HG03139 (cell line): ENCODE measurements around the gene SLC17A4.

Experiments used
- ATAC-seq: cut with Tn5 transposase; IDR thresholded peaks from one replicate; pipeline ENCODE4 v1.9.1; 2021; ENCODE audit not compliant: unreplicated experiment

SLC17A4 gene

GRCh38 chr6:25749837-25750236 lies 4.7 kb upstream of the SLC17A4 start:
- ATAC-seq, result no peak

GRCh38 chr6:25750906-25751305 lies 3.6 kb upstream of the SLC17A4 start:
- ATAC-seq, result no peak

- ATAC-seq, result no peak
Observed at GRCh38 chr6:25753079-25753478, 1.5 kb upstream of the SLC17A4 start.

GRCh38 chr6:25755483-25755882 lies 941 bp downstream of the SLC17A4 start:
- ATAC-seq, result no peak

GRCh38 chr6:25756382-25757363 lies 2.1 kb downstream of the SLC17A4 start:
- ATAC-seq, result no peak

- no peak for ATAC-seq
Observed at GRCh38 chr6:25757936-25758642, 3.5 kb downstream of the SLC17A4 start.

GRCh38 chr6:25764611-25765010 lies 10.1 kb downstream of the SLC17A4 start:
- no peak for ATAC-seq

GRCh38 chr6:25768566-25768965 lies 14.0 kb downstream of the SLC17A4 start:
- no peak for ATAC-seq

- no peak for ATAC-seq
Observed at GRCh38 chr6:25769983-25770382, 15.4 kb downstream of the SLC17A4 start.

- no peak for ATAC-seq
Observed at GRCh38 chr6:25774120-25774715, 19.7 kb downstream of the SLC17A4 start.

GRCh38 chr6:25777031-25777430 lies 22.5 kb downstream of the SLC17A4 start:
- no peak for ATAC-seq

- ATAC-seq, result no peak
Observed at GRCh38 chr6:25777856-25778649, 23.5 kb downstream of the SLC17A4 start.

- ATAC-seq, result no peak
Observed at GRCh38 chr6:25781134-25781533, 26.6 kb downstream of the SLC17A4 start.

- no peak for ATAC-seq
Observed at GRCh38 chr6:25787428-25787827, 32.9 kb downstream of the SLC17A4 start.

GRCh38 chr6:25788305-25788922 lies 33.9 kb downstream of the SLC17A4 start:
- ATAC-seq, result no peak

GRCh38 chr6:25789475-25789874 lies 34.9 kb downstream of the SLC17A4 start:
- ATAC-seq, result no peak

GRCh38 chr6:25792016-25792415 lies 37.5 kb downstream of the SLC17A4 start:
- ATAC-seq, result no peak

GRCh38 chr6:25793970-25794369 lies 39.4 kb downstream of the SLC17A4 start:
- no peak for ATAC-seq

- no peak for ATAC-seq
Observed at GRCh38 chr6:25794784-25795183, 40.2 kb downstream of the SLC17A4 start.

- ATAC-seq, result no peak
Observed at GRCh38 chr6:25801436-25801835, 46.9 kb downstream of the SLC17A4 start.
